Chondrocyte (in vitro differentiated cells): ENCODE measurements around the gene DTX4. TPM values are rescaled to one million over a fixed set of nuclear protein-coding genes. Genes with fewer than 3 reads are reported as not detected.
A peak's percentile ranks its signal among the peaks of the same experiment; 100 is the strongest.

Experiments
- DNase-seq: peaks from one replicate; pipeline ENCODE4 v3.0.0; 2021; ENCODE audit warnings: mixed read lengths, low spot score
- H3K27ac Mint-ChIP-seq: one replicate; pipeline ENCODE4 v1.8.0; 2021; ENCODE audit warnings: mild to moderate bottlenecking, moderate library complexity, mixed read lengths; ENCODE audit not compliant: unreplicated experiment
- H3K27me3 Mint-ChIP-seq: 2 replicates; pipeline ENCODE4 v1.8.0; 2021; ENCODE audit warnings: low read depth, mixed read lengths
- H3K36me3 Mint-ChIP-seq: 2 replicates; pipeline ENCODE4 v1.8.0; 2021; ENCODE audit warnings: low read depth, mixed read lengths
- H3K4me1 Mint-ChIP-seq: 2 replicates; pipeline ENCODE4 v1.8.0; 2021; ENCODE audit warnings: low read depth, mild to moderate bottlenecking, mixed read lengths
- H3K4me3 Mint-ChIP-seq: one replicate; pipeline ENCODE4 v1.8.0; 2021; ENCODE audit warnings: mild to moderate bottlenecking, moderate library complexity, mixed read lengths; ENCODE audit not compliant: unreplicated experiment
- H3K9me3 Mint-ChIP-seq: 2 replicates; pipeline ENCODE4 v1.8.0; 2021; ENCODE audit warnings: low read depth, mixed read lengths
- CTCF ChIP-seq: fragments of 200-600 bp; sonication (generic); IDR thresholded peaks from 2 replicates; pipeline ENCODE4 v1.5.0; 2021; ENCODE audit warnings: antibody characterized with exemption, mild to moderate bottlenecking, moderate library complexity
- total RNA-seq: library from RNA; stranded (reverse); gene quantifications from 3 replicates; pipeline ENCODE4 v1.2.1, GENCODE V29; 2021

Gene DTX4
- total RNA-seq, 1 donor from 2014 or later = 3.4 TPM

- Mint-ChIP-seq H3K4me1 (peaks cover 15% of the 10 kb centered on the region), H3K4me3 (no peak overlapping the region)
- DNase-seq = no peak
These were observed 11.8 kb downstream of the DTX4 start for GRCh38 chr11:59183771-59184170.

GRCh38 chr11:59184691-59185339, 12.9 kb downstream of the DTX4 start:
- H3K4me3 Mint-ChIP-seq = no peak overlapping the region
- H3K27me3 Mint-ChIP-seq = no peaks in the 10 kb centered on the region
- no peak for TF ChIP-seq CTCF
- no peaks in the 10 kb centered on the region for H3K9me3 Mint-ChIP-seq
- no peak for DNase-seq
- H3K36me3 Mint-ChIP-seq = peaks cover 6% of the 10 kb centered on the region
- no peak overlapping the region for H3K27ac Mint-ChIP-seq
- H3K4me1 Mint-ChIP-seq = peaks cover 19% of the 10 kb centered on the region

More at GRCh38 chr11:59183771-59184170, 11.8 kb downstream of the DTX4 start:
- Mint-ChIP-seq H3K9me3 (no peaks in the 10 kb centered on the region), H3K27ac (no peak overlapping the region), H3K27me3 (no peaks in the 10 kb centered on the region), H3K36me3 (peaks cover 5% of the 10 kb centered on the region)
- TF ChIP-seq CTCF = no peak

GRCh38 chr11:59185386-59185945, 13.5 kb downstream of the DTX4 start:
- DNase-seq = no peak
- peaks cover 6% of the 10 kb centered on the region for H3K36me3 Mint-ChIP-seq
- H3K4me3 Mint-ChIP-seq = no peak overlapping the region
- H3K9me3 Mint-ChIP-seq = no peaks in the 10 kb centered on the region
- peaks cover 19% of the 10 kb centered on the region for H3K4me1 Mint-ChIP-seq
- no peak for TF ChIP-seq CTCF
- H3K27me3 Mint-ChIP-seq = no peaks in the 10 kb centered on the region
- no peak overlapping the region for H3K27ac Mint-ChIP-seq

- Mint-ChIP-seq H3K27me3 (peaks cover under 1% of the 10 kb centered on the region), H3K4me1 (peaks cover 19% of the 10 kb centered on the region), H3K36me3 (peaks cover 9% of the 10 kb centered on the region), H3K4me3 (no peak overlapping the region), H3K27ac (no peak overlapping the region), H3K9me3 (no peaks in the 10 kb centered on the region)
- DNase-seq = no peak
- TF ChIP-seq CTCF = peak; percentile 70
These were observed 14.2 kb downstream of the DTX4 start for GRCh38 chr11:59186130-59186594.

GRCh38 chr11:59187035-59187434, 15.1 kb downstream of the DTX4 start:
- DNase-seq = no peak
- Mint-ChIP-seq H3K27ac (no peak overlapping the region), H3K4me3 (no peak overlapping the region), H3K27me3 (peaks cover 2% of the 10 kb centered on the region), H3K36me3 (peaks cover 10% of the 10 kb centered on the region), H3K9me3 (no peaks in the 10 kb centered on the region), H3K4me1 (peaks cover 19% of the 10 kb centered on the region)
- TF ChIP-seq CTCF = no peak
